OCI-LY1 (cell line): ENCODE results near the gene TUBB2A.

Experiments used
- EZH2 ChIP-seq: fragments of 200-600 bp; sonication (generic), shearing (Covaris generic); IDR thresholded peaks from 2 replicates; pipeline ENCODE4 v1.8.0; 2017; ENCODE audit warnings: borderline replicate concordance, mixed run types, mild to moderate bottlenecking, antibody characterized with exemption, low read length, moderate library complexity, mixed read lengths
- TF ChIP-seq, protein P1 (sequence below): fragments of 200-600 bp; sonication (generic), shearing (Covaris generic); IDR thresholded peaks from 2 replicates; pipeline ENCODE4 v1.5.1; 2017; ENCODE audit warnings: mild to moderate bottlenecking, antibody characterized with exemption, low read length, moderate library complexity, mixed read lengths

DNA sequence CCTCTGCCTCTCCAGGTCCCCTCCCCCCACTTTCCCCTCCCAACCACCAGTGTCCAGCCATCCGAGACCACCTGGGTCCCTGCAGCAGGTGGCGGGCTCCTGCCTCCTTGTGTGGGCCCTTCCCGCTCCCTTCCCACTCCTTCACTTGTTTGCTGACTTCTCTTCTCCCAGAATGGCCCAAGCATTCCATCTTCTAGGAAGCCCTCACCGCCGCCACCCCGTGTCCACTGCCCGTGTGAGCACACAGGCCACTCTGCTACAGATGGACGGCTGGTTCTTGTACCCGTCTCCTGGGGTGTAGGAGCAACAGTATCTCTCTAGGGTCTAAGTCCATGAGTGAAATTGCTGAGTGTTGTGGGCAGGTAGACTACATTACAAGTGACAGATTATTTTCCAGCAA lies 23.8 kb downstream of the TUBB2A start:
- TF ChIP-seq, protein P1, sequence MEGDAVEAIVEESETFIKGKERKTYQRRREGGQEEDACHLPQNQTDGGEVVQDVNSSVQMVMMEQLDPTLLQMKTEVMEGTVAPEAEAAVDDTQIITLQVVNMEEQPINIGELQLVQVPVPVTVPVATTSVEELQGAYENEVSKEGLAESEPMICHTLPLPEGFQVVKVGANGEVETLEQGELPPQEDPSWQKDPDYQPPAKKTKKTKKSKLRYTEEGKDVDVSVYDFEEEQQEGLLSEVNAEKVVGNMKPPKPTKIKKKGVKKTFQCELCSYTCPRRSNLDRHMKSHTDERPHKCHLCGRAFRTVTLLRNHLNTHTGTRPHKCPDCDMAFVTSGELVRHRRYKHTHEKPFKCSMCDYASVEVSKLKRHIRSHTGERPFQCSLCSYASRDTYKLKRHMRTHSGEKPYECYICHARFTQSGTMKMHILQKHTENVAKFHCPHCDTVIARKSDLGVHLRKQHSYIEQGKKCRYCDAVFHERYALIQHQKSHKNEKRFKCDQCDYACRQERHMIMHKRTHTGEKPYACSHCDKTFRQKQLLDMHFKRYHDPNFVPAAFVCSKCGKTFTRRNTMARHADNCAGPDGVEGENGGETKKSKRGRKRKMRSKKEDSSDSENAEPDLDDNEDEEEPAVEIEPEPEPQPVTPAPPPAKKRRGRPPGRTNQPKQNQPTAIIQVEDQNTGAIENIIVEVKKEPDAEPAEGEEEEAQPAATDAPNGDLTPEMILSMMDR, result no peak
- no peak for TF ChIP-seq EZH2
